Fibroblast of lung (primary cell): ENCODE data around the gene CCR2.

Experiments used
- EZH2 ChIP-seq: IDR thresholded peaks from 2 replicates; pipeline ENCODE4 v1.5.1; 2012; ENCODE audit warnings: low read length, control low read depth, mild to moderate bottlenecking; ENCODE audit errors: missing control alignments
- TF ChIP-seq, protein P1 (sequence below), 2 donors: IDR thresholded peaks in 1 of 2; conservative IDR thresholded peaks in 1 of 2; 1 replicate in 1 of 2; 2 replicates in 1 of 2; pipeline ENCODE4 v1.5.1; 2011 to 2012; ENCODE audit warnings: low read length in 2 of 2, control low read depth in 1 of 2, inconsistent platforms in 1 of 2, low read depth in 1 of 2, mild to moderate bottlenecking in 1 of 2

GRCh38 chr3:46334741-46335478, 19.0 kb upstream of the CCR2 start:
- TF ChIP-seq, protein P1, sequence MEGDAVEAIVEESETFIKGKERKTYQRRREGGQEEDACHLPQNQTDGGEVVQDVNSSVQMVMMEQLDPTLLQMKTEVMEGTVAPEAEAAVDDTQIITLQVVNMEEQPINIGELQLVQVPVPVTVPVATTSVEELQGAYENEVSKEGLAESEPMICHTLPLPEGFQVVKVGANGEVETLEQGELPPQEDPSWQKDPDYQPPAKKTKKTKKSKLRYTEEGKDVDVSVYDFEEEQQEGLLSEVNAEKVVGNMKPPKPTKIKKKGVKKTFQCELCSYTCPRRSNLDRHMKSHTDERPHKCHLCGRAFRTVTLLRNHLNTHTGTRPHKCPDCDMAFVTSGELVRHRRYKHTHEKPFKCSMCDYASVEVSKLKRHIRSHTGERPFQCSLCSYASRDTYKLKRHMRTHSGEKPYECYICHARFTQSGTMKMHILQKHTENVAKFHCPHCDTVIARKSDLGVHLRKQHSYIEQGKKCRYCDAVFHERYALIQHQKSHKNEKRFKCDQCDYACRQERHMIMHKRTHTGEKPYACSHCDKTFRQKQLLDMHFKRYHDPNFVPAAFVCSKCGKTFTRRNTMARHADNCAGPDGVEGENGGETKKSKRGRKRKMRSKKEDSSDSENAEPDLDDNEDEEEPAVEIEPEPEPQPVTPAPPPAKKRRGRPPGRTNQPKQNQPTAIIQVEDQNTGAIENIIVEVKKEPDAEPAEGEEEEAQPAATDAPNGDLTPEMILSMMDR (conservative IDR thresholded peaks at IDR 0.05 in 1 of 2, IDR thresholded peaks at IDR 0.05 in 1 of 2; ENCODE audit: low read depth in 1 of 2, low read length in 2 of 2), result no peak
- TF ChIP-seq EZH2, result no peak
